GM12892 (cell line): ENCODE data around the gene FAM53A.
A peak's percentile ranks its signal among the peaks of the same experiment; 100 is the strongest.

ENCODE experiments used
- POLR2A ChIP-seq: IDR thresholded peaks from 2 replicates; pipeline ENCODE4 v1.6.1; 2011; ENCODE audit warnings: low read depth, low read length, control low read depth
- POLR2AphosphoS5 ChIP-seq: IDR thresholded peaks from 2 replicates; pipeline ENCODE4 v1.6.1; 2011; ENCODE audit warnings: low read depth, low read length, control low read depth

- TF ChIP-seq POLR2A (peak; percentile 50), POLR2AphosphoS5 (no peak)
Observed at GRCh38 chr4:1713003-1713851, 29.1 kb upstream of the FAM53A start.
